RWPE2 (cell line): ENCODE data around the gene KEL.

Experiments used
- ATAC-seq: fragments of 200-7000 bp; cut with Tn5 transposase; 3 replicates; pipeline ENCODE4 v1.9.1; 2021; ENCODE audit warnings: low read depth
- DNase-seq: peaks from one replicate; pipeline ENCODE4 v3.0.0-alpha.2; 2020; ENCODE audit warnings: low spot score
- H3K27ac ChIP-seq: fragments of 450-650 bp; 2 replicates; pipeline ENCODE4 v1.5.1; 2017; ENCODE audit warnings: mild to moderate bottlenecking; ENCODE audit not compliant: poor library complexity, severe bottlenecking
- H3K27me3 ChIP-seq: fragments of 250-450 bp; sonication (Bioruptor Pico); 2 replicates; pipeline ENCODE4 v1.5.1; 2021; ENCODE audit warnings: mild to moderate bottlenecking, moderate library complexity; ENCODE audit not compliant: insufficient read depth, poor library complexity, severe bottlenecking
- H3K36me3 ChIP-seq: fragments of 250-450 bp; sonication (Bioruptor Pico); 2 replicates; pipeline ENCODE4 v1.5.1; 2020; ENCODE audit warnings: low read depth, mild to moderate bottlenecking, moderate library complexity
- H3K4me1 ChIP-seq: fragments of 250-450 bp; sonication (Bioruptor Pico); 2 replicates; pipeline ENCODE4 v1.5.1; 2021; ENCODE audit warnings: mild to moderate bottlenecking, moderate library complexity; ENCODE audit not compliant: insufficient read depth, poor library complexity, severe bottlenecking
- H3K4me3 ChIP-seq: fragments of 250-450 bp; sonication (Bioruptor Pico); 2 replicates; pipeline ENCODE4 v1.5.1; 2021; ENCODE audit warnings: mild to moderate bottlenecking, moderate library complexity; ENCODE audit not compliant: severe bottlenecking
- H3K9me3 ChIP-seq: fragments of 250-450 bp; sonication (Bioruptor Pico); 2 replicates; pipeline ENCODE4 v1.5.1; 2021; ENCODE audit warnings: mild to moderate bottlenecking, moderate library complexity; ENCODE audit not compliant: severe bottlenecking
- CTCF ChIP-seq: fragments of 450-650 bp; IDR thresholded peaks from one replicate; pipeline ENCODE4 v1.5.1; 2017; ENCODE audit warnings: mild to moderate bottlenecking, moderate library complexity; ENCODE audit not compliant: poor library complexity, severe bottlenecking

Gene KEL

GRCh38 chr7:142974626-142975025, 12.5 kb upstream of the KEL start:
- Histone ChIP-seq H3K4me3 (no peak overlapping the region), H3K27ac (no peak overlapping the region), H3K4me1 (no peaks in the 10 kb centered on the region), H3K27me3 (no peaks in the 10 kb centered on the region), H3K9me3 (peaks cover 2% of the 10 kb centered on the region), H3K36me3 (no peaks in the 10 kb centered on the region)
- ATAC-seq, result no peak
- DNase-seq, result no peak
- TF ChIP-seq CTCF, result no peak

DNA sequence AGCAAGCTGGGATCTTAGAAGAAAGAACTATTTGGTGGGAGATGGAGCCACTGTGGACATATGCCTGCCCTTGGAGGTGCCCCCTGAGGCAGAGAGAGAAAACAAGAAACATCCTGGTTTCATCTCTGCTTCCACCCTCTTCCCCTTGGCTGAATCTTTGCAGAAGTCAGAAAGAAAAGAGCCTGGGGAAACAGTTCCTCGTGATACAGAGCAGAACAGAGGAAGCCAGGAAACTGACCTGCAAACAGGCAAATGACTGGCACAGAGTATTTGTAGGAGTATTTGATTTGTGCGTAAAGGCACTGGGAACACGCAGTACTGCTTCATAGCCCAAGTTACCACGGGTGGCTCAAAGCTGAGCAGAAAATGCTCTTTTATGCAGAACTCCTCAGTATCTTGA, 7.0 kb upstream of the KEL start:
- H3K4me3 ChIP-seq, result no peak overlapping the region
- TF ChIP-seq CTCF, result no peak
- no peaks in the 10 kb centered on the region for H3K36me3 ChIP-seq
- no peaks in the 10 kb centered on the region for H3K27me3 ChIP-seq
- ATAC-seq, result no peak
- no peaks in the 10 kb centered on the region for H3K4me1 ChIP-seq
- H3K9me3 ChIP-seq, result no peaks in the 10 kb centered on the region
- no peak for DNase-seq
- H3K27ac ChIP-seq, result no peak overlapping the region

GRCh38 chr7:142968229-142968628, 6.1 kb upstream of the KEL start:
- no peak for TF ChIP-seq CTCF
- H3K27ac ChIP-seq, result no peak overlapping the region
- no peaks in the 10 kb centered on the region for H3K4me1 ChIP-seq
- H3K27me3 ChIP-seq, result no peaks in the 10 kb centered on the region
- ATAC-seq (no peak), DNase-seq (no peak)
- H3K36me3 ChIP-seq, result no peaks in the 10 kb centered on the region
- no peak overlapping the region for H3K4me3 ChIP-seq
- no peaks in the 10 kb centered on the region for H3K9me3 ChIP-seq

GRCh38 chr7:142964502-142965246, 2.5 kb upstream of the KEL start:
- no peak overlapping the region for H3K4me3 ChIP-seq
- no peaks in the 10 kb centered on the region for H3K27me3 ChIP-seq
- no peak overlapping the region for H3K27ac ChIP-seq
- no peak for DNase-seq
- H3K4me1 ChIP-seq, result no peaks in the 10 kb centered on the region
- no peak for TF ChIP-seq CTCF
- no peaks in the 10 kb centered on the region for H3K9me3 ChIP-seq
- no peaks in the 10 kb centered on the region for H3K36me3 ChIP-seq
- ATAC-seq, result peak; percentile 46; the same call in 2 of the 3 replicates

DNA sequence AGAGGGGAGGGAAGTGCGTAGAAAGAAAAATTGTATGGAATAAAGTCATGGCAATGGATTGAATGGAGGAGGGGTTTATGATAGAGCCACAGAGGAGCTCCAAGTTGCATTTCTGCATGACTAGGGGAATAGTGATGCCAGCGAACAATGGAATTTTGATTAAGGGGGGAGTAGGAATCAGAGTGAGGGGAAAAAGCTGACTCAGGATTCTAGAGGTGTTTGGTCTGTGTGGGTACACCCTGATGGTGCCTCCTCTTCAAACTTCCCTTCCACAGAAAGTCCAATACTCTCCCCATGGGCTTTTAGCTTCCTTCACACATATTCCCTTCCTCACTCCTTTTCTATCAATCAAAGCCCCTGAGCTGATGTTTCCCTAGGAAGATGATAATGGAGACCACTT, 1.8 kb upstream of the KEL start:
- DNase-seq, result no peak
- Histone ChIP-seq H3K36me3 (no peaks in the 10 kb centered on the region), H3K27me3 (no peaks in the 10 kb centered on the region), H3K4me3 (no peak overlapping the region), H3K4me1 (no peaks in the 10 kb centered on the region), H3K9me3 (no peaks in the 10 kb centered on the region), H3K27ac (no peak overlapping the region)
- no peak for TF ChIP-seq CTCF
- no peak for ATAC-seq
